NCI-H2171 treated with DMSO at 0.1 percent for 48 hours (cell line): ENCODE data around the gene ST6GALNAC3.
"Not testable (repeated sequence)": the region's sequence is repeated elsewhere in the genome, so short reads cannot be mapped to it uniquely, and the experiment has no call there.

ENCODE experiments used
- DNase-seq: peaks from one replicate; lab custom pipeline; 2025; lab: John Stamatoyannopoulos, UW

The ST6GALNAC3 gene

DNA sequence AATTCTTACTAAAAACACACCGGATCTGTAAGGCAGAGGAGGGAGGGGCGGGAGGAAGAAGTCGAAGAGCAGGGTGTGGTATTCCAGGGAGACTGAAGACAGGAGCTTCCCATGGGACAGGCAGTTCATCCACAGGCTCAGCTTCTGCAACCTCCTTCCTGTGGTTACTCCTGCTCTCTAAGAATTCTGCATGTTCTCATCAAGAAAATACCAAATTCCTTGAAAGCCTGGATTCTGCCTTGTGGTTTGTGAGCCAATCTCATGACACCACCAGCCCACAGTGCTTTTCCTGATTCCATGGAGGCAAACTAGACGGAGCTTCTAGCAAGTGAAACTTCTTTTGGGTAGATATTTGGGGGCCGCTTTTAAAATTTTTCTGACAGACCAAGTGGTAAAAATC, 1.1 kb upstream of the ST6GALNAC3 start:
- no peak for DNase-seq

DNA sequence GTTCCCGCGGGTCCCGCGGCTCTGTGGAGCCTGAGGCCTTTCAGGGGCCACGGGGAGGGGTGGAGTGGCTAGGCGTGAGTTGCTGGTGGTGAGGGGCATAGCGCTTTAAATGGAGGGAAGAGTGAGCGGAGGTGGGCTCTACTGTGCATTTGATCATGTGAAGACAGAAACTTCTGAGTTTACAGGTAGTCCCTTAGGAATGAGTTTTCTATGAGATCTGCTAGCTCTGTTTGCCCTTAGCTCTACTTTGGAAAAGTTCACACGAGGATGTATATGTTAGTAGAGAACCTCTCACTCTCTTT, 593 bp downstream of the ST6GALNAC3 start:
- DNase-seq, result no peak

DNA sequence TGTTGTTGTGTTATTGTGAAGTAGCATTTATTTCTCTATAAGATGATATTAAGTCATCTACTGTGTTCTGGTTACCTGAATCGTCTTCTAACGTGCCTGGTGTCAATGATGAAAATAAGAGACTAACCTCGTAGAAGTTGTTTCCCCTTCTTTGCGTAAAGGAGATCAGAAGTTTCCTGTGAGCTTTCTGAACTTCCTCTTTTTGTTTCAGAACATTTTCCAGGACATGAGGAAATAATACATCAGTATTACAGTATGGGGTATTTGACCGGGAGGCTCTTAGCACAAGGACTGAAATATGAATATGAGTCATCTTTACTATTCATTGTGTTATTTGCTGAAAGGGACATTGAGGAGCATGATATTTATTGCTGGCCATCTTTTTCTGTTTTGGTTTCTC, 1.3 kb downstream of the ST6GALNAC3 start:
- DNase-seq, result no peak

DNA sequence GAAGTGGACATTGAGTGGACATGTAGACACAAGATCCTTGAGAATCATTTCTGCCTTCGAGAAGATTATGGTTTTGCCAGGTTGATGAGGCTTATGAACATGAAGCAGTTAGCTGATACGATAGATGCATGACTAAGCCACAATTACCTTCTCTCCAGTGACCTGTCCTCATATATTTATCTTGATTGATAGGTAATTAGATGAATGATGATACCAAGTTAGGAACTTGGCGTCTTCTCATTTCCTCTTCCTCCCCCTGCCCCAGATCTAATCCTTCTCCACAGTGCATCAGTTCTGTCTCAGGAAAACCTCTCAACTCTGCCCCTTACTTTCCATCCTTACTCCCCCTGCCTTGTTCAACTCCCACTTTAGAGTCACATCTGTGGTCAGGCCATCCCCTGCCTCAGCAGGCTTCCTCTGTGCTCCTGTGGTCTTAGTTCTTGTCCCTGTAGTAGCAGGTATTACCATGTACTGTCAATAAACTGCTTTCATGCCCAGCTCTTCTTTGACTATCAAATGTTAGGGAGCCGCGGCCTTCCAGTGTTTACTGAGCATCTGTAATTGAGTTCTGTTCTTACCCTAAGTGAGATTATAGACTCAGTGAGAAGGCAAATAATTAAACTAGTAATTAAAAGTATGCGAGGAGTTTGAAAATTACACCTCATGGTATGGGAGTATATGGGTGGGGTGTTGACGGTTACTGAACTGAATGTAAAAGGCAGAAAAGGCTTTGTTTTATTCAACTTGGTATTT, 5.1 kb downstream of the ST6GALNAC3 start:
- DNase-seq, result no peak

DNA sequence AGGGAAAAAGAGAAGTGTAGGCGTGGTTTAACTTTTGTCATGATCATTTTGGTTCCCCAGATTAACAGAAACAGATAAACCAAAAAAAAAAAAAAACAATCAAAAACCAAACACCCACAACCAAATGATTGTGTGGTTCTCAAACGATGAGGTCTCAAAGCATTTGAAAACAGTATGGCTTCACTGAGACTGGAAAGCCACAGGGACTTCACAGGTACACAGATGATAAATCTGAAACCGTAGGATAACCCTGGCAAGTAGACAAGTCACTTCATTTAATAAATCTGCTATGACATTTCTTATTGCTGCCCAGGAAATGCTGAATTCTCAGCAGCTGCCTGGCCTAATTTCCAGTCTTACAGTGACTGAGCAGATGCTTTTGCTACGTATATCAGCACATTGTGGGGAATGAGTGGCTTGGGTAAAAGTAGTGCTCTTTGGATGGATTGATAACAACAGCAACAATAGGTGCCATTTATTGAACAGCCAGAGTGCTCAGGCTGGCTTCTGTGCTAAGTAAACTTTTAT, 6.1 kb downstream of the ST6GALNAC3 start:
- peak; percentile 25 for DNase-seq

DNA sequence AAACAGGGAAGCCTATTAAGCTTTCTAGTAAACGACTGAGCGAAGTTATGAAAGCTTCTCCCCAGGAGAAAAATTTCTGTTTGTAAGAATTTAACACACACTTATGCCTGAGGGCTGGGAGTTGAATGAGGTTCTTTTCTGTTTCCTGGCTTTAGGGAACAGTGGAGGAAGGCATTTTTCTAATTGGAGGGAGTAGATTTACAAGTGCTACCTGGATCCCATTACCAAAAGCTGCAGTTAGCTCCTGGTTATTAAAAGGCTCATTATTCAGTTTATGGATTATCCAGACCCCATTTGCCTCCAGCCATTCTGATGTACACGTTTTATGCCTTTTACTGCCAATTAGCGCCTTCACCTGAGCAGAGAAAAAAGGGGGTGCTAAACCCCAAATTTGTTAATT, 7.5 kb downstream of the ST6GALNAC3 start:
- DNase-seq, result no peak

DNA sequence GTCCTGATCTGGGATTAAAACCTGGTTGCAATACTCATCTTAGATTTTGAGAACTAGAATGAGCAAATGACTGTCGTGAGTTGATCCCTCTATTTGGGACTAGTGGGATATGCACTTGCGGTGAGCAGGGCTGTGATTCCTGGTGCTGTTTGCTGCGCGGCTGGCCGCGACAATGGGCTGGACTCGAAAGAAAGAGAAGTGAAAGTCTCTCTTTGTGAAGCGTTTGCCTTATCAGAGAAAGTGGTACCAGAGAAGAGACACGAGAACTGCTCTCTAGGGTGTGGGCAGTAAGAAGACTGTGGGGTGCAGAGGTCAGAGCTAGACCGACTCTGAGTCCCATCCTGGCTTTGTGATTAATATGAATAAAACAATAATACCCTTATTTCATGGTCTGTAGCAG, 8.6 kb downstream of the ST6GALNAC3 start:
- no peak for DNase-seq

DNA sequence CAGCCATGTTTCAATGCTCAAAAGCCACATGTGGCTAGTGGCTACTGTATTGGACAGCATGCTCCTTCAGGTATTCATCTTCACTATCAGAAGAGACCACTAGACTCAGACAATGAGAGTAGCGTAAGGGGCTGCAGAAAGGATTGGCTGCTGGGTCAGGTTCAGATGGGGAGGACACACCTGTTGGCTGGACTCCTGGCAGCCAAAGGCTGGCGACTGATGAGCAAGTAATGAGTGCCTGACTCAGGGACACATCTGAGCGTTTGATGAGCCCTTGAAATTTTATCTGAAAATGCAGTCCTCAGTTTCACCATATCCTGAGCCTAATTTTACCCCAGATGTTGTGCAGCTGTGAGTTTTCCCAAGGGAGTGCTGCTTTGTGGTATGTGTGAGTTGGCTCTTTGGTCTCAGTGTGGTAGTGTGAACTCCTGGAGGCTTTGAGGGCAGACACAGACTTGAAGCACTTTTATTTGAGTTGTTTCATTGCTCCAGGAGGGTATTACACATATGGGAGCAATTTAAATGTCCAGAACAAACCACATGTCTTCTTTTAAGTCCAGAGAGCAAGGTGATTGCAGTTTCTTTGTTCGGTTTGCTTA, 9.6 kb downstream of the ST6GALNAC3 start:
- no peak for DNase-seq

DNA sequence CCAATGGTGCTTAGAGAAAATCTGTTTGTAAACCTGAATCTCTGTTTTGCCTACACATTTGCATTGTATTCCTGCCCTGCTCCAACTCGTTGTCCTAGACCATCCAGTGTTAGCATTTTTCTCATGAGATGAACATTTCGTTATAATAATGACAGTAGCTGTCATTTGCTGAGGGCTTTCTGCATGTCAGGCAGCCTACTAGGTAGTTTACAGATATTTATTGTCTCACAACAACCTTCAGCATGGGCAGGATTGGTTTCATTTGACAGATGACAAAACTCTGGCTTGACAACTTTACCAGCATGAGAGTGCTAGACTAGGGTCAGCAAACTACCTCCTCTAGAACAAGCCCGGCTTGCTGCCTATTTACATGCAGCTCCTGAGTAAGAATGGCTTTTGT, 10.1 kb downstream of the ST6GALNAC3 start:
- DNase-seq, result no peak

DNA sequence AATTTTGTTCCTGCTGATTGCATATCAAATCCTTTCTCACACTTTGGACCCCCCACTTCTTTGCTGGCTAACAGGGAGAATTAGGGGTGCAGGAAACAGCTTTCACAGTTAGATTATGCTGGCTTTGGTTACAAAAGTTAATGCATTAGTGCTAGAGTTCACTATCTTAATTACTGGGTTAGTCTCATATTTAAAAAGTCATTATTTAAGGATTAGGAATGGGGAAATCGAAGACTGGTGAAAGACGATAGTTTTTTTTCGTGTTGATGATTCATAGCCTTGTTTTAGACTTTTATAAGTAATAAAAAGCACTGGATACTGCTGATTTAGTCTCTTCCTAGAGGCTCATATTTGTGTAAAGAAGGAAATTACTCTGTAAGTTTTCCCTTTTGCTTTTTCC, 11.6 kb downstream of the ST6GALNAC3 start:
- DNase-seq, result no peak

DNA sequence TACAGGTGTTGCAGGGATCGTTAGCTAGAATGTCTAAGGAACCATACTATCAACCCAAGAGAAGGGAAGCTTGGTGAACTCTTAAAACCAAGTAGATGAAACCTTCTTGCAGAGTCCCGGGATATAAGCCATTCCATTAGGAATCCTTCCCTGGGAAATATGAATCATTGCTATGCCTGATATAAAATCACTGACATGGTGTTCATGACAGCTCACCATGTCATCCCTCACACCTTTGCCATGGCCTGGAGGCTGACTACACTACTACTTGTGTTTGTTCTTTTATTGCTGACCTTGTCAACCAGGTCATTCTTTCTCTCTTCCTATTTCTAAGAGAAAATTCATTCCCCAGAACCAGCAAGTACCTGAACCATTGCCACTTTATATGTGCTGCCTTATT, 12.1 kb downstream of the ST6GALNAC3 start:
- no peak for DNase-seq

DNA sequence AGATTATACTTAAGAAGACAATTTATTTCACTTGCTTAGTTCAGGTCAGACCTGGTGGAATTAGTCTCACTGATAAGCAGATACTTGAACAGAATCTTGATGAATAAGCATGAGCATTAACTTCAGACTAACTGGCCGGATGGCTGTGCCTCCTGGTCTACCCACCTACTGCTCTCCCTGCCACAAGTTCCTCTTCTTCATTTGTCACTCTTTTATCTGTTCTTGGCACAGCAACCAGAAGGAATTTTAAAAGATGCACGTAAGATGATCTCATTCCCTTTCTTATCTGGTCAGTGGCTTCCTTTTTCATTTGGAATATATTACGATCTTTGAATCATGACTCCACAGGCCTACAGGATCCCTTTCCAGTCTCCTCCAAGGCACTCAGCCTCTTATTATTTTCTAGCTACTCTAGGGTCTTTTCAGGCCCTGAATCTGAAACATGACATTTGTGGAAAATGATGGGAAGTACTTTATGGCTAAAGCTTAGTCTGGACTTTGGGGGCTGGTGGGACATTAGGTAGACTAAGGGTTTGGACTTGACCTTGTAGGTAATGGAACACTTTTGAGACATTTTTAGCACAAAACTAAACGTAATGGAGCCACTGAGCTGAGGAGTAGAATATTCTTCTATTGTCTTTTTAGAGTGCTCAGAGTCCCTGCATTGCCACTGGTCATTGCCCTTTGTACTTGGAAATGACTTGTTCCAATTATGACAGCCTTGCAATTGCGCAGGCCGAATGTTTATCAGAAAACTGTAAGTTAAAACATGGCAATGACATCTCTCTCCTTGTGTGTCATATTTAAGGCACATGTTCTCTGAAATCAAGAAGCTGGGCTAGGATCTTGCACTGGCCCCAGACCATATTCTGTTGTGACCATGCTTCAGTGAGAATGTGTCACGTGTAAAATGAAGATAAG, 16.0 kb downstream of the ST6GALNAC3 start:
- DNase-seq, result no peak

DNA sequence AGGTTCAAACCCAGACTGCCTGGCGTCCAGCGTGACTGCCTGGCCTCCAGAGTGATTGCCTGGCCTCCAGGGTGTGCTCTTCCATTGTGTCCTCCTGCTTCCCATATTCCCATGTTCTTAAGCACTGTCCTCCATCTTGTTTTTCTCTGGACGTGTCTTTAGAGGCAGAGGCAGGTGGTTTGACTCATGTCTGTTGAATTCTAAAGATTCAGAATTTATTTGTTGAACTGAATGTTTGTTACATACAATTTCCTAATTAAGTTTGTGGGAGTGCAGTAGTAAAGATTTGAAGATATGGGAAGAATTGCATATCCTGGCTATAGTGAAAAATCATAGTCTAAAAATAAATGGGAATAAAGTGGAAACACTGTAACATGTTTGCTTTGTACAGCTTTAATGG, 18.3 kb downstream of the ST6GALNAC3 start:
- DNase-seq, result no peak

DNA sequence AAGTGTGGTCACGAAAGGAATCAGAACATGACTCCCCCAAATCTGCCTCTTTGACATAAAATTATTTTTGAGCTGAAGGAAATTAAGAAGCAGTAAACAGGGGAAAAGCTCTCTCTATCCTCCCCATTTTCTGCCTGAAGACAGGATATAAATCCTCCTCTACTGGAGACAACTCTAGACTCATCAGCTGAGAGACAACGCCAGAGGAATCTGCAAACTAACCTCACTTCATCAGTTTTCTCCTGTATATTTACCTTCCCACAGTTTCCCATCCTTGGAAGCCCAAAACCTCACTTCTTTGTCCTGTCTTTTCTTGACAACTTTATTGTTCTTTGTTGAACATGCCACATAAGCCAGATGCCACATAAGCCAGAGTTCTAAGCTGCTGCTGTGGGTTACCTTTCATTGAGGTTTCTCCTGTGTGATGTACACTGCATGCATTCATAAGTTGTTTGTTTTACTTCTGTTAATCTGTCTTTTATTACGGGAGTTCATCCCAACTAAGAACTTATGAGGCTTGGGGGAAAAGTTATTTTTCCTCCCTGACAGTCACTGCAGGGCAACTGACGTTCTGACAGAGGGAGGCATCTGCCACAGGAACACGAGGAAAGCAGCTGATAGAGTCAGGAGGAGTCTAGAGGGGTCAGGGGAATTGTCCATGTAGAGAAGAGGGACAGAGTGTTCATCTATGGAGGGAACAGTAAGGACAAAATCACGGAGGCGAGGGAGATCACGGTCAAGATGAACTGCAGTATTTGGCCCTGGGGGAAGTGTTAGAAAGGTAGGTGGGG, 19.2 kb downstream of the ST6GALNAC3 start:
- DNase-seq, result no peak

DNA sequence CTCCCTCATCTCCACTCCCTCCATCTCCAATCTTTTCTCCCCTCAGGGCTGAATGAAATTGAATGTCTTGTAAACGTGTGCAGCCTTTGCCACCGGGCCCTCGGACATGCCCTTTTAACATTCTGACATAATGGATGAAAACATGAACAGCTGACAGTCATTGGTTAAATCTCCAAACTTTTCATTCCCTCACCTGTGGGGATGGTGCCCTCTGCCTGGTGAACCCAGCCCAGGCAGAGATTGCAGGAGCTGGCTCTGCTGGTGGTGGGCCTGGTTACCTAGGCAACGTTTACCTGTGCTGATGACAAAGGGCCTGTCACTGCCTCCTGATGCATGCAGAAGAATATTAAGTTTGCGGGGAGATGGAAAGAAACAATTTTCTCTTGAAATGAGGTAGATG, 21.3 kb downstream of the ST6GALNAC3 start:
- no peak for DNase-seq

DNA sequence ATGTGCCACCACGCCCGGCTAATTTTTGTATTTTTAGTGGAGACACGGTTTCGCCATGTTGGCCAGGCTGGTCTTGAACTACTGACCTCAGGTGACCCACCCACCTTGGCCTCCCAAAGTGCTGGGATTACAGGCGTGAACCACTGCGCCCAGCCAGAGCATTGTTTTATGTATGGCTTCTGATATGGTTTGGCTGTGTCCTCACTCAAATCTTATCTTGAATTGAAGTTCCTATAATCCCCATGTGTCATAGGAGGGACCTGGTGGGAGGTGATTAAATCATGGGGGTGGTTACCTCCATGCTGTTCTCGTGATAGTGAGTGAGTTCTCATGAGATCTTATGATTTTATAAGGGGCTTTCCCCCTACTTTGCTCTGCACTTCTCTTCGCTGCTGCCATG, 22.5 kb downstream of the ST6GALNAC3 start:
- DNase-seq, result not testable (repeated sequence)

DNA sequence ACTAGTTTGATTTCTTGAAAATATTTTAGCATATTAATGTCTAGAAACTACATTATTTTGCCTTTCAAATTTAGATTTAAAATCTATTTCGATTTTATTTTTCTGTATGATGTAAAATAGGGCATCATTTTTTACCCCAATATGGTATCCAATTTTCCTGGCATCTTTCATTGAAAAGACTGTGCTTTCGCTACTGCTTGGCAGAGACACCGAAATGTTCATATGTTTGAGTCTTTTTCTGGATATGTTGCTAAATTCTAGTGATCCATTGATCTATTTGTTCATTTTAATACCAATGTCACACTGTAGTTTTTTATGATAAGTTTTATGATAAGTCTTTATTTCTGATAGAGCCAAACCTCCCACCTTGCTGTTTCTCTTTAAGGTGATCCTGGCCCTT, 24.3 kb downstream of the ST6GALNAC3 start:
- no peak for DNase-seq

DNA sequence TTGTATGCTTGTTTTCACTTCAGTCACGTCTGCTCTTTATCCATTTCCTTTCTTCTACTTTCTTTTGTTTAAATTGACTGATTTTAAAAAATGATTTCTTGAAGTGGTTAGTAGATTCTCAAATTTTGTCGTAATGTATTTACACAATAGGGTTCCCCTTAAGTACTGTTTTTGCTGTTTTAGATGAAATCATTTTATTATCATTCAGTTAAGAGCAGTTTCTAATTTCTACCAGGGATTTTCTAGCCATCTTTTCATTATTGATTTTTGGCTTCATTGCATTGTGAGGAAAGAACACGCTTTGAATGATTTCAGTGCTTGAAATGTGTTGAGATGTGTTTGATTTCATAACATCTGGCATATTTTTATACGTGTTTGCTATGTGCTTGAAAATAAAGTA, 27.0 kb downstream of the ST6GALNAC3 start:
- no peak for DNase-seq

DNA sequence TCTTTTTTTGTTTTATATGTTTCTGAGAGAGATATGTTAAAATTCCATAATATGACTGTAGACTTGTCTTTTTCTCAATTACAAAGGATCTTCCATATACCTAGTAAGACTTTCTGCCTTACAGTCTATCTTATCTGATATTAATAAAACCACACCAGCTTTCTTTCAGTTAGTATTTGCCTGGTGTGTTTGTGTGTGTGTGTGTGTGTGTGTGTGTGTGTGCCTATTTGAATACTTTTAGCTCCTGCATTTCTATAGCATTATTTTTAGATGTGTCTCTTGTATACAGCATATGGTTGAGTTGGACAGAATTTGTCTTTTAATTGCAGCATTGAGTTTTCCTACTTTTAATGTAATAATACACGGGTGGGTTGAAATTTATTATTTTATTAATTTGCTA, 27.5 kb downstream of the ST6GALNAC3 start:
- DNase-seq, result no peak

DNA sequence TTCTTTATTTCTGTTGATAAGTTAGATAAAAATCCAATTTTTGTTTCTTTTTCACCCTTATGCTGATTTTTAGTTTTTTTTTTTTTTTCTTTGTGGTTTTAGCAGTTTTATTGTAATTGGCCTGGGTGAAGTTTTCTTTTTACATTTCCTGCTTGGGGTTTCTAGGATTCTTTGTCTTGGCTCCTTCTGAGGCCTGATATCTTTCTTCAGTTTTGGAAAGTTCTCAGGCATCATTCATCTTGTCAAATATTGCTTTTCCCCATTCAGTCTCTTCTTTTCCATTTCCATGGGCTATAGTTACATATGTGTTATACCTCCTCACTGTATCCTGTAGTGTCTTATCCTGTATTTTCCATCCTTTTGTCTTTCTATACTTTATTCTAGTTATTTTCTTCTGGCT, 28.5 kb downstream of the ST6GALNAC3 start:
- no peak for DNase-seq

DNA sequence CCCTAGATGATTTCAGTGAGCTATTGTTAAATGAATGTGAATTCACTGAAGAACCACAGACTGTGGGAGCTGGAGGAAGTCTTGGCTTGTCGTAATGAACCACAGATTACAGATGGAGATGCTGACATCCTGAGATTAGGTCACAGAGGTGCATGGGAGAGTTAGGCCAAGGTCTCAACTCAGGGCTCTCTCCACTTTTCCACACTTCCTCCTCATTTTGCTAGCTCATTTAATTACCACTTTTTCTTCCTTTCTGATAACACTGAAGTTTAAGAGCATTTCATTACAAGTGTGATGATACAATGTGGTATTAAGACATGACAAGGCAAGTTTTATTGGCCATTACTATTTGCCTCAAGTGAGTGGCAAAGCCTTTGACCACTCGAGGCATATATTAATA, 30.8 kb downstream of the ST6GALNAC3 start:
- DNase-seq, result no peak

DNA sequence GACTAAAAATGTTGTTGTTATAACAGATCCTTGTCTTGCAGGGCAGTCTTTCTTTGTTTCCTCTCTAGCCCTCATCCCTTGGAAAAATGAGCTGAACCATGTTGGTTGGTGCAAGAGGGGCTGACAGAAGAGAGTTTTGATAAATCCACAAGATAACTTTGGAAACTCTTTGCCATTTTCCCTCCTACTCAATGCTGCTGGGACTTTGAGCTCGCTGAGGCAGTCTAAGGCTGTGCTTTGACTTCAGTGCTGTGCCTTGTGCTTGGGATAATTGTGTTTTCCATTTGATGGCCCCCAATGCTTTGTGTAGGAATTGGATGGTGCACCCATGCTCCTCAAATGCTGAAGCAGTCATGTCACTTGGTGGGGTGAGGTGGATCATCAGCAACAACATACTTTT, 31.7 kb downstream of the ST6GALNAC3 start:
- no peak for DNase-seq
